GM18526 (cell line): ENCODE results near the gene ATXN7L1.

Experiments
- POLR2A ChIP-seq: IDR thresholded peaks from 3 replicates; pipeline ENCODE4 v1.6.1; 2011; ENCODE audit not compliant: insufficient read length; ENCODE audit errors: extremely low read depth

The ATXN7L1 gene

GRCh38 chr7:105678811-105679495 lies 197.4 kb downstream of the ATXN7L1 start:
- peak; percentile 35 for TF ChIP-seq POLR2A

GRCh38 chr7:105677817-105678573 lies 198.4 kb downstream of the ATXN7L1 start:
- TF ChIP-seq POLR2A, result peak; percentile 32

- TF ChIP-seq POLR2A, result no peak
These were observed 199.0 kb downstream of the ATXN7L1 start for GRCh38 chr7:105677410-105677730.

- no peak for TF ChIP-seq POLR2A
These were observed 200.4 kb downstream of the ATXN7L1 start for GRCh38 chr7:105675934-105676371.

- no peak for TF ChIP-seq POLR2A
These were observed 202.0 kb downstream of the ATXN7L1 start for GRCh38 chr7:105674200-105674920.

- TF ChIP-seq POLR2A, result no peak
These were observed 202.9 kb downstream of the ATXN7L1 start for GRCh38 chr7:105673367-105674084.

GRCh38 chr7:105672801-105673200 lies 203.6 kb downstream of the ATXN7L1 start:
- no peak for TF ChIP-seq POLR2A

- TF ChIP-seq POLR2A, result no peak
These were observed 210.1 kb downstream of the ATXN7L1 start for GRCh38 chr7:105666324-105666723.

GRCh38 chr7:105665684-105666083 lies 210.7 kb downstream of the ATXN7L1 start:
- TF ChIP-seq POLR2A, result no peak

- TF ChIP-seq POLR2A, result no peak
These were observed 211.4 kb downstream of the ATXN7L1 start for GRCh38 chr7:105664816-105665525.

- TF ChIP-seq POLR2A, result no peak
These were observed 213.4 kb downstream of the ATXN7L1 start for GRCh38 chr7:105662998-105663397.

GRCh38 chr7:105661625-105662024 lies 214.8 kb downstream of the ATXN7L1 start:
- TF ChIP-seq POLR2A, result no peak

GRCh38 chr7:105656922-105657521 lies 219.4 kb downstream of the ATXN7L1 start:
- TF ChIP-seq POLR2A, result no peak
